Hypothalamus (tissue), 51 donors: Measurements from ENCODE around the gene UBASH3B.
A peak's percentile ranks its signal among the peaks of the same experiment; 100 is the strongest.
"Not testable (repeated sequence)": the region's sequence is repeated elsewhere in the genome, so short reads cannot be mapped to it uniquely, and the experiment has no call there.

Experiments
- DNase-seq, 51 donors: peaks; one replicate each; lab custom pipeline; 2025; lab: John Stamatoyannopoulos, UW

UBASH3B gene

DNA sequence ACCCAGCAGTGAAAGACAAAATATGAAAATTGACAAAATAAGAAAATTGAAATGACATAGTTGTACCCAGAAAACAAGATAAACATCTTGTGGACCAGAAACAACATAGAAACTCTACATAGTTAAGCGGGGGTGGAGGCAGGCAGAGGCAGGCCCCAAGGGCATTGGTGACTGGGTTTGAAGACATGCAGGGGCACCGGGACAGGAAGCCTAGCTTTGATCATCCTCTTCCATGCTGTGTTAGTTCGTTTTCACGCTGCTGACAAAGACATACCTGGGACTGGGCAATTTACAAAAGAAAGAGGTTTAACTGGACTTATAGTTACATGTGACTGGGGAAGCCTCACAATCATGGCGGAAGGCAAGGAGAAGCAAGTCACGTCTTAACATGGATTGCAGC is 149.3 kb downstream of the UBASH3B start:
- DNase-seq = no peak

- DNase-seq = no peak
Observed at GRCh38 chr11:122807731-122808477, 152.4 kb downstream of the UBASH3B start.

DNA sequence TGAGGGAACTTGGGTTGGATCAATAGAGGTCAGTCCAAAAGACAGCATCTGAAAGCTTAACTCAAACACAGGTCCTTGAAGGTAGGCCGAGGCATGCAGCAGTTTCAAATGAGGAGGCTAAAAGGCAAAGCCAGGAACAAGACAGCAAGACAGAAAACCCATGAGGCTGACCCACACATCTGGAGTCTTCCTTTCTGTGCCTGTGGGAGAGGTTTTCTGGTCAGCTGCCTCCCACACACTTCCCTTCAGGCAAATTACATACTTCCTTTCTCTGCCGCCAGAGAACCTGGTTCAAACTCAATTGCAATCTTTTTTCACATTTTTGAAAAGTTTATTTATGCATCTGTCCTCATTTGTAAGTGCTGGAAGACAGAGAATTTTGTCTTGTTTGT is 153.0 kb downstream of the UBASH3B start:
- DNase-seq = no peak

DNA sequence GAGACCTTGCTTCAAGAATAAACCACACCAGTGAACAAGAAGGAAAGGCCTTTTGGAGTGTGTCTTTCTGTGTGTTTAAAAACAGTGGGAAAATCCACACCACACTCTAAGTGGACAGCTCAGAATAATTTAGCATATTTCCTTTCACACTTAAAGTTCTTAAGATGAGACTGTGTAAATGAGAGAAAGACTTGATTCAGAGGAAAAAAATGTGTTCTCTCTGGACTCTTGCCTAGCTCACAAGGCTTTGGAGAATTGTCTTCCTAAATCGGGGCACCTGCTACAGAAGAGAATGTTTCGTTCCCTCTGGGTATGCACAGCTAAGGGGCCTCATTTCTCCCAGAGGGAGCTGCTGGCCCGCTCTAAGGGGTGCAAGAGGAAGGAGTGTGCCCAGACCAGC is 154.3 kb downstream of the UBASH3B start:
- no peak for DNase-seq

- no peak for DNase-seq
Observed at GRCh38 chr11:122811721-122812120, 156.2 kb downstream of the UBASH3B start.

- DNase-seq = no peak
Observed at GRCh38 chr11:122812638-122813037, 157.1 kb downstream of the UBASH3B start.

DNA sequence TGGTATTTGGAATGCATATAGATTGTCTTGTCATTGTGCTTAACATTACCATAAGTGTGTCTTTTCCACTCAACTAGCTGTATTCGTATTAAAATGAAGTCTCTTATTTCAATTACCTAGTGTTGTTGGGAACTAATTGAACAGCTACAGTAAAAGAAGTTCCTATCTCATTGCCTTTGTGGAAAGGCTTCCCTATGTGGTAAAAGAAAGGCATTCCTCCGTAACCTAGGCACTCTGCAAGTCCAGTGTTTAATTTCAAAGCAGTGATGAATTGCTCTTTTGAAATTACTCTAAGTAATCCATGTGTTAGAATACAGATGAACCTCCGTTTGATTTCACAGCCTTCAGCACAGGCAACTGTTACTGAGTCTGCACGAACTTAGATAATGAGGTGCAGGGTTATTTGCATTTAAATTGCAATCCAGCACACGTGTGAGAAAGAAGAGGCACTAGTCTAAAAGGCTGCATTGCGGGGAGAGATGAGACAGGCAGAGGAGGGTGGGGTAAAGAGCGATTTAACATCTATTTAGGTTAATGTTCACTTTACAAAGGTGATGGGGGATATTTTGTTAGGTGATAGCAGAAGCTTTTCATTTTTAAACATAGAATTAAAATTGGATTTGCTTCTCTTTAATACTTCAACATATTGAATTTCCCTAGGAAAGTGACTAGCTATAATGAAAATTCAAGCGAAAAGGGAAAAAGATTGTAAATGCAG is 157.8 kb downstream of the UBASH3B start:
- DNase-seq = peak in 1 of 51 donors; percentile 16

DNA sequence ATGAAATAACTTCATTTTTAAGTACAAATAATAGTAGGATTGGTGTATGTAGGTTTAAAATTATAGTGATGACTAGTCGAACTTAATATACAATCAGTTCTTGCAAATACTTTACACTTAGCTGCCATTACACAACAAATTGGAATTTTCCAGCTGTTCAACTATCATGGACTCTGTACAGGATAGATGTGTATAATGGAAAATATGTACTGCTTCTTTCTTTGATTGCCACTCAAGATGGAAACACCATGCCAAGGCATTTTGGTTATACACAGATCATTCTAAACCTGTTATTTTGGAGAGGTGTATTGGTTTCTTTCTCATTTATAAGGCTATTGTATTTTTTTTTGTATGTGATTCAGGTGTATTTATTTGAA is 158.4 kb downstream of the UBASH3B start:
- DNase-seq = no peak

DNA sequence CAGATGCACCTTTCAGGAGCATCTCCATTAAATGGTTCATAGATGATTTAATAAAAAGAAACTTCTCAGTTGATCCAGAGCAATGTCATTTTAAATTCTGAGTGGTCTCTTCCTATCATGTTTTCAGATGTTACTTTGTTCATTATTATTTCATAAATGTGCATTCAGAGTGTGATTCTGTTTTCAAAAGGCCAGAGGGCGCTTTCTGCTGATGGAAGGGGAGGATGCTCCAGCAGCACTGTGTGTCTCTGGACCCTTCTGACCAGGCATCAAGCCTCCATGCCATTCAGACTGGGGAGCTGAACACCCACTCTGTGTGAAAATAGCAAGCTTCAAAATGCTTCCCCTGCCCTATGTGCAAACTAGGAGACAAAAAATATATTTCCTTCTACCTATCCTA is 158.9 kb downstream of the UBASH3B start:
- no peak for DNase-seq

GRCh38 chr11:122815900-122816299 is 160.4 kb downstream of the UBASH3B start:
- DNase-seq = no peak

DNA sequence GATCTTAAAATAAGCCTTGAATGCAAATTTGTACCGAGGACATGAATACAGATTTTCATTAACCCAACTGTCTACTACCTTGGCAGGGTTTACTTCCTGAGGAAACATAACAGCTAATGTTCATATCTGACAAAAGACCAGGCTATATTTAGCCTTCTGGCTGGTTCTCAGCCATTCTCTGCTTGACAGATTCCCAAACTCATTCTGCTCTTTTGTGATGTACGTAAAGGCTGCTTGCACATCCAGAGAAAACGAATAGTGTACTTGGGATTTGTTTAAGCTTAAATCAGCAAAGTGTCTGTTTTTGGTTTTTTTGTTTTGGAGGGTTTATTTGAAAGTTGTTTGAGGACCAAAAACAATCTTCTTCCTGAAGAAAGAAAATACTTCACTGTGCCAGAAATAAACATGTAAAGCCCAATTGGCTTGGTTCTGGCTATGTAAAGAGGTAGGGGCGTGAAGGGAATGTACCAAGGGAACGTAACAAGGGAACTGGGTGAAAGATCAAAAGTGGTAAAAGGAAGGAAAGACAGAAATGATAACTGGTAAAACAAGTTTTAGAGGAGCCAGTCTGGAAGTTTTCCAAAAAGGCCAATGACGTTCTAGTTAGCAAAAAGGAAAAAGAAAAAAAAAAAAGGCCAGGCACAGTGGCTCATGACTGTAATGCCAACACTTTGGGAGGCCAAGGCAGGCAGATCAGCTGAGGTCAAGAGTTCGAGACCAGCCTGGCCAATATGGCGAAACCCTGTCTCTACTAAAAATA is 161.4 kb downstream of the UBASH3B start:
- peak in 1 of 51 donors; percentile 19 for DNase-seq

GRCh38 chr11:122820158-122820557 is 164.6 kb downstream of the UBASH3B start:
- DNase-seq = no peak

DNA sequence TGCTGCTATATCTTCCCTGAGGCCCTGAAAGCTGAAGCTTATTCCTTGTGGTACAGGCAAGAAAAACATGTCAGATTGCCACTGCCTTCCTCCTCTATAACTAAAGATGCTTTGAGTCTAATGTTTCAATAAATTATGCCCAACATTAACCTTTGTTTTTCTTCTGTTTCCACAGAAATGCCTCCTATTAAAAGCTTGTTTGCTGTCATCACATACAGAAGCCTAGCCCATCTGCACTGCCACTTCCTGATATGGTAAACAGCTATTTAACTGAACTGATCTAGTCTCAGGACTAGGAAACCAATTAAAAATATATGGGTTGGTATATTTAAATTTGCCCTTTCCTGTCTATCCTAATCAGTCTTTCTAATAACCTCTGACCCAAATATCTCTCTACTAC is 165.6 kb downstream of the UBASH3B start:
- no peak for DNase-seq

DNA sequence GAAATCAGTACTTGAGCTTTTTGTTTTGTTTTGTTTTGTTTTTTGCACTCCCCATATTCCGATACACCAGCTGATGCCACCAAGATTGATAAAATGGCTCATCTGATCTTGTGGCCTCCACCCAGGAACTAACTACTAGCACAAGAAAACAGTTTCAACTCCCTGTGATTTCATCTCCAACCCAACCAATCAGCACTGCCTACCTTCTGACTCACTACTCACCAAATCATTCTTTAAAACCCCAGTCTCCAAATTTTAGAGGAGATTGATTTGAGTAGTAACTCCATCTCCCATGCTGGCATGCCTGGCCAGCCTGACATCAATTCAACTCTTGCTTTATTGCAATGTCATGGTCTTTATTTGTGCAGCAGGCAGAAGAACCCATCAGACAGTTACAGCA is 166.7 kb downstream of the UBASH3B start:
- no peak for DNase-seq

- DNase-seq = no peak
Observed at GRCh38 chr11:122823564-122823963, 168.0 kb downstream of the UBASH3B start.

- DNase-seq = not testable (repeated sequence)
Observed at GRCh38 chr11:122829371-122829770, 173.8 kb downstream of the UBASH3B start.

- not testable (repeated sequence) for DNase-seq
Observed at GRCh38 chr11:122832297-122832696, 176.8 kb downstream of the UBASH3B start.

GRCh38 chr11:122832721-122833470 is 177.4 kb downstream of the UBASH3B start:
- no peak for DNase-seq

- DNase-seq = no peak
Observed at GRCh38 chr11:122833846-122834464, 178.4 kb downstream of the UBASH3B start.

- no peak for DNase-seq
Observed at GRCh38 chr11:122836916-122837315, 181.4 kb downstream of the UBASH3B start.
